Measurements from ENCODE around the gene ARAP1. TPM values are rescaled to one million over a fixed set of nuclear protein-coding genes. Genes with fewer than 3 reads are reported as not detected.

The ARAP1 gene
- polyA plus RNA-seq, 1 donor from 2014 or later, result 3.5 TPM

DNA sequence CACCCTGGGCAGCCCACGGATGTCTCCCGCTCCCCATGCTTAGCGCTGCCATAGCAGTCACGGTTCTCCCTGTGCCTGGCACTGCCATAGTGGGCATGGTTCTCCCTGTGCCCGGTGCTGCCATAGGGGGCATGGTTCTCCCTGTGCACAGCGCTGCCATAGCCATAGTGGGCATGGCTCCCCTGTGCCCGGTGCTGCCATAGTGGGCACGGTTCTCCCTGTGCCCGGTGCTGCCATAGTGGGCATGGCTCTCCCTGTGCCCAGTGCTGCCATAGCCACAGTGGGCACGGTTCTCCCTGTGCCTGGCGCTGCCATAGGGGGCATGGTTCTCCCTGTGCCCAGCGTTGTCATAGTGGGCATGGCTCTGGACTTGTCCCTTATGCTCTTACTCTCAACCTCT is 19.9 kb upstream of the ARAP1 start:
- Histone ChIP-seq H3K9ac (ENCODE audit: low read length) (no peak overlapping the region), H3K4me2 (ENCODE audit: low read length) (no peak overlapping the region), H2AFZ (ENCODE audit: low read depth, low read length) (no peak overlapping the region), H4K20me1 (ENCODE audit: insufficient read depth) (no peaks in the 10 kb centered on the region), H3K36me3 (ENCODE audit: insufficient read depth, low read length) (no peaks in the 10 kb centered on the region), H3K27me3 (ENCODE audit: insufficient read depth, low read depth, low read length) (no peaks in the 10 kb centered on the region), H3K4me3 (ENCODE audit: low read length) (no peak overlapping the region), H3K27ac (ENCODE audit: low read length) (no peak overlapping the region), H3F3A (ENCODE audit: insufficient read depth, low read length, poor library complexity, severe bottlenecking) (no peaks in the 10 kb centered on the region), H3K9me3 (ENCODE audit: low read length) (no peaks in the 10 kb centered on the region), H3K79me2 (replicated peaks; ENCODE audit: insufficient read depth, low read length) (no peaks in the 10 kb centered on the region), H3K9me2 (ENCODE audit: insufficient read depth, low read length) (no peaks in the 10 kb centered on the region)
- no peak for TF ChIP-seq EZH2 (IDR thresholded peaks at IDR 0.05; ENCODE audit: borderline replicate concordance, insufficient read depth, low read length, poor library complexity, severe bottlenecking)
- no peak for TF ChIP-seq RAD21 (conservative IDR thresholded peaks at IDR 0.05)
- TF ChIP-seq, protein P1, sequence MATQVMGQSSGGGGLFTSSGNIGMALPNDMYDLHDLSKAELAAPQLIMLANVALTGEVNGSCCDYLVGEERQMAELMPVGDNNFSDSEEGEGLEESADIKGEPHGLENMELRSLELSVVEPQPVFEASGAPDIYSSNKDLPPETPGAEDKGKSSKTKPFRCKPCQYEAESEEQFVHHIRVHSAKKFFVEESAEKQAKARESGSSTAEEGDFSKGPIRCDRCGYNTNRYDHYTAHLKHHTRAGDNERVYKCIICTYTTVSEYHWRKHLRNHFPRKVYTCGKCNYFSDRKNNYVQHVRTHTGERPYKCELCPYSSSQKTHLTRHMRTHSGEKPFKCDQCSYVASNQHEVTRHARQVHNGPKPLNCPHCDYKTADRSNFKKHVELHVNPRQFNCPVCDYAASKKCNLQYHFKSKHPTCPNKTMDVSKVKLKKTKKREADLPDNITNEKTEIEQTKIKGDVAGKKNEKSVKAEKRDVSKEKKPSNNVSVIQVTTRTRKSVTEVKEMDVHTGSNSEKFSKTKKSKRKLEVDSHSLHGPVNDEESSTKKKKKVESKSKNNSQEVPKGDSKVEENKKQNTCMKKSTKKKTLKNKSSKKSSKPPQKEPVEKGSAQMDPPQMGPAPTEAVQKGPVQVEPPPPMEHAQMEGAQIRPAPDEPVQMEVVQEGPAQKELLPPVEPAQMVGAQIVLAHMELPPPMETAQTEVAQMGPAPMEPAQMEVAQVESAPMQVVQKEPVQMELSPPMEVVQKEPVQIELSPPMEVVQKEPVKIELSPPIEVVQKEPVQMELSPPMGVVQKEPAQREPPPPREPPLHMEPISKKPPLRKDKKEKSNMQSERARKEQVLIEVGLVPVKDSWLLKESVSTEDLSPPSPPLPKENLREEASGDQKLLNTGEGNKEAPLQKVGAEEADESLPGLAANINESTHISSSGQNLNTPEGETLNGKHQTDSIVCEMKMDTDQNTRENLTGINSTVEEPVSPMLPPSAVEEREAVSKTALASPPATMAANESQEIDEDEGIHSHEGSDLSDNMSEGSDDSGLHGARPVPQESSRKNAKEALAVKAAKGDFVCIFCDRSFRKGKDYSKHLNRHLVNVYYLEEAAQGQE (IDR thresholded peaks at IDR 0.05; ENCODE audit: borderline replicate concordance), result no peak
- TF ChIP-seq SMC3 (conservative IDR thresholded peaks at IDR 0.05; ENCODE audit: poor library complexity), result no peak
- no peak for TF ChIP-seq POLR2AphosphoS5 (IDR thresholded peaks at IDR 0.05)
- TF ChIP-seq EP300 (conservative IDR thresholded peaks at IDR 0.05; ENCODE audit: poor library complexity, severe bottlenecking), result no peak
- TF ChIP-seq TAF1 (IDR thresholded peaks at IDR 0.05; ENCODE audit: low read depth), result no peak
- TF ChIP-seq, protein P2, sequence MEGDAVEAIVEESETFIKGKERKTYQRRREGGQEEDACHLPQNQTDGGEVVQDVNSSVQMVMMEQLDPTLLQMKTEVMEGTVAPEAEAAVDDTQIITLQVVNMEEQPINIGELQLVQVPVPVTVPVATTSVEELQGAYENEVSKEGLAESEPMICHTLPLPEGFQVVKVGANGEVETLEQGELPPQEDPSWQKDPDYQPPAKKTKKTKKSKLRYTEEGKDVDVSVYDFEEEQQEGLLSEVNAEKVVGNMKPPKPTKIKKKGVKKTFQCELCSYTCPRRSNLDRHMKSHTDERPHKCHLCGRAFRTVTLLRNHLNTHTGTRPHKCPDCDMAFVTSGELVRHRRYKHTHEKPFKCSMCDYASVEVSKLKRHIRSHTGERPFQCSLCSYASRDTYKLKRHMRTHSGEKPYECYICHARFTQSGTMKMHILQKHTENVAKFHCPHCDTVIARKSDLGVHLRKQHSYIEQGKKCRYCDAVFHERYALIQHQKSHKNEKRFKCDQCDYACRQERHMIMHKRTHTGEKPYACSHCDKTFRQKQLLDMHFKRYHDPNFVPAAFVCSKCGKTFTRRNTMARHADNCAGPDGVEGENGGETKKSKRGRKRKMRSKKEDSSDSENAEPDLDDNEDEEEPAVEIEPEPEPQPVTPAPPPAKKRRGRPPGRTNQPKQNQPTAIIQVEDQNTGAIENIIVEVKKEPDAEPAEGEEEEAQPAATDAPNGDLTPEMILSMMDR (IDR thresholded peaks at IDR 0.05; ENCODE audit: poor library complexity, severe bottlenecking), result no peak
- no peak for TF ChIP-seq MXI1 (conservative IDR thresholded peaks at IDR 0.05; ENCODE audit: poor library complexity, severe bottlenecking)

DNA sequence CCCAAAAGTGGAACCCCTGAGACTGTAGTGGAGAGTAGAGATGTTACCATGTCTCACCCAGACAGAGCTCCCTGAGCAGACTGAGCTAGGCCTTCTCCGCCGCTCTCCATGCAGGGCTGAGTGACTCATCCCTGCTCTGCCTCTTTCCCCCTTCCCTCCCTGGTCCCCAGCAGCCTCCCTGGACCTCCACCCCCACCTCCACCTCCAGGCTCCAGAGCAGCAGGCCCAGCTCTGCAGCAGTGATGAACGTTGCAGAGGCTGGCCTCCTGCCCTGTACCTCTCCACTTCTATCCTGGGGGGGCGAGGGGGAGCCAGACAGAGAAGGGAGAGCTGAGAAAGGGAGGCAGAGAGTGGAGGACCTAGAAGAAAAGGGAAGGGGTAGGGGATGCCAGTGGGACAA is 19.3 kb upstream of the ARAP1 start:
- no peaks in the 10 kb centered on the region for H3F3A ChIP-seq (ENCODE audit: insufficient read depth, low read length, poor library complexity, severe bottlenecking)
- H2AFZ ChIP-seq (ENCODE audit: low read depth, low read length), result no peak overlapping the region
- H3K9me2 ChIP-seq (ENCODE audit: insufficient read depth, low read length), result no peaks in the 10 kb centered on the region
- H3K36me3 ChIP-seq (ENCODE audit: insufficient read depth, low read length), result no peaks in the 10 kb centered on the region
- H3K9me3 ChIP-seq (ENCODE audit: low read length), result no peaks in the 10 kb centered on the region
- no peak overlapping the region for H3K27ac ChIP-seq (ENCODE audit: low read length)
- H3K4me2 ChIP-seq (ENCODE audit: low read length), result no peak overlapping the region
- no peak overlapping the region for H3K9ac ChIP-seq (ENCODE audit: low read length)
- no peaks in the 10 kb centered on the region for H3K79me2 ChIP-seq (replicated peaks; ENCODE audit: insufficient read depth, low read length)
- no peaks in the 10 kb centered on the region for H4K20me1 ChIP-seq (ENCODE audit: insufficient read depth)
- H3K27me3 ChIP-seq (ENCODE audit: insufficient read depth, low read depth, low read length), result no peaks in the 10 kb centered on the region
- H3K4me3 ChIP-seq (ENCODE audit: low read length), result no peak overlapping the region
- TF ChIP-seq POLR2AphosphoS5 (IDR thresholded peaks at IDR 0.05) (no peak), MXI1 (conservative IDR thresholded peaks at IDR 0.05; ENCODE audit: poor library complexity, severe bottlenecking) (no peak), RAD21 (conservative IDR thresholded peaks at IDR 0.05) (no peak), TAF1 (IDR thresholded peaks at IDR 0.05; ENCODE audit: low read depth) (no peak), SMC3 (conservative IDR thresholded peaks at IDR 0.05; ENCODE audit: poor library complexity) (no peak), EP300 (conservative IDR thresholded peaks at IDR 0.05; ENCODE audit: poor library complexity, severe bottlenecking) (no peak), EZH2 (IDR thresholded peaks at IDR 0.05; ENCODE audit: borderline replicate concordance, insufficient read depth, low read length, poor library complexity, severe bottlenecking) (no peak)
- TF ChIP-seq, protein P1 (IDR thresholded peaks at IDR 0.05; ENCODE audit: borderline replicate concordance), result no peak
- TF ChIP-seq, protein P2 (IDR thresholded peaks at IDR 0.05; ENCODE audit: poor library complexity, severe bottlenecking), result no peak

Measured in neural cell (in vitro differentiated cells).